GM19324 (cell line): ENCODE results near the gene INSYN1.
"Not testable (repeated sequence)": the region's sequence is repeated elsewhere in the genome, so short reads cannot be mapped to it uniquely, and the experiment has no call there.

Experiments
- ATAC-seq: cut with Tn5 transposase; IDR thresholded peaks from one replicate; pipeline ENCODE4 v1.9.1; 2021; ENCODE audit warnings: mild to moderate bottlenecking, moderate library complexity; ENCODE audit not compliant: unreplicated experiment, low FRiP score

The INSYN1 gene

DNA sequence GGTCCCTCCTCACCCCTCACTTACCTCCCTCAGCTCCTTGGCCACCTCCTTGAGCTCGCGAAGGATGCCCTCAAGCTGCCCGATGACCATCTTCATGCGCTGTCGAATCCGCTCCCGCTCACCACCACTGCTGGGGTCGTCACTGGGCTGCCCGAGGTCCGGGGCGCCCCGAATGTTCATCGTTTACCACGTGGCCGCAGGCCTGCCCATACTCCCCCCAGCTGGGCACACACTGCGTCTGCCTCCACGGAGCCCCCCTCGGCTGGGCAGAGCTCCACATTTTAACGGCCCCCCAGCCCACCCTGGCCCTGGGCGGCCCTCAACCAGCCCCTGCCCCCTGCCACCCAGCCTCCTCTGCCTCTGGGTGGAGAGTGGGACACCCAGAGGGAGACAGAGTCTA lies 2.2 kb downstream of the INSYN1 start:
- no peak for ATAC-seq

DNA sequence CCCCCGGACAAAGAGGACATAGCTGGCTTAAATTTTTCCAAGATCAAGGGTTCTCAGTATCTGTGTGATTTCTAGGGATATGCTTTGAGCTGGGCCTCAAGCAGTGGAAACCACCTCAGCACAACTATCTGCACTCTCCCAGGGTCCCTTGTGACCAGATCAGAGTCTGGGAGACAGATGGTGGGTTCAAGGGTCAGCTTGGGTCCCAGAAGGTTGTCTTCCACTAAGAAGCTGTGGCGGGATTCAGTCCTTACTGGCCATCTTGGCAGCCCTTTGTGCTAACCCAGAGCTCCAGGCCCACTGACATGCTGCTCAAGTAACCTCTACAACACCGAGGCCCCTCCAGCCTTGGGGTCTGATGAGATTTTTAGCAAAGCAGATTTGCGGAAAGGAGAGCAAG lies 2.7 kb downstream of the INSYN1 start:
- ATAC-seq, result no peak

DNA sequence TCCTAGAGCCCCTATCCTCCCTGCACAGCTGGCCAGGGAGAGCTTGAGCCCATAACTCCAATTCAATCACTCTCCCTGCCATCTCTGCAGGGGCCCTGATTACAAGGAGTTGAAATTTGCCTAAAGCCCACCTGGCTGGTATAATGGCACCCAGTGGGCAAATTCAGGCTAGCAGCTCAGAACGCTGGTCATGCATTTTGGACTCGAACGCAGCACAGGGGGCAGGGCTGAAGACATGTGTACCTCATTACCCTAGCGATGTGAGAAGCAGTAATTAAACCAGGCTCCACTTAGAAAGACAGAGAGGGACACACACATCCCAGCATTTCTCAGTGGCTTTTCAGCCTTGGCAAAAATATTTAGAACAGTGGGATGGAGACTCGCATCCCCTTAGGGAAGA lies 3.2 kb downstream of the INSYN1 start:
- ATAC-seq, result no peak

- no peak for ATAC-seq
Observed at GRCh38 chr15:73749533-73749932, 3.6 kb downstream of the INSYN1 start.

GRCh38 chr15:73748730-73749129 lies 4.4 kb downstream of the INSYN1 start:
- ATAC-seq, result no peak

GRCh38 chr15:73747847-73748590 lies 5.1 kb downstream of the INSYN1 start:
- no peak for ATAC-seq

DNA sequence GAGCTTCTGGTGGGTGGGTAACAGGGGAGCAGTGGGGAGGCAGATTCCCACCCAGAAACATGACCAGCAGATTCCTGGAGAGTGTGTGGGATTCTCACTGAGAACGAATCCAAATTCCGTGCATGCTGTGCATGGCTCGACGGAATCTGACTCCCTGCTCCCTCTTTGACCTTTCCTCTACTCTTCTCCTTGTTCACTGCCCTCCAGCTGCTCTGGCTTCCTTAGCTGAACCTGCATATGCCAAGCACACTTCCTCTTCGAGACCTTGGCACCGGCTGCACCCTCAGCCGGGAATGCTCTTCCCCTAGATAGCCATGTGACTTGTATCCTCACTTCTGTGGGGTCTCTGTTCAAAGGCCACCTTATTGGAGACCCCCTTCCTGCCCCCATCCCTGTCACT lies 6.3 kb downstream of the INSYN1 start:
- no peak for ATAC-seq

DNA sequence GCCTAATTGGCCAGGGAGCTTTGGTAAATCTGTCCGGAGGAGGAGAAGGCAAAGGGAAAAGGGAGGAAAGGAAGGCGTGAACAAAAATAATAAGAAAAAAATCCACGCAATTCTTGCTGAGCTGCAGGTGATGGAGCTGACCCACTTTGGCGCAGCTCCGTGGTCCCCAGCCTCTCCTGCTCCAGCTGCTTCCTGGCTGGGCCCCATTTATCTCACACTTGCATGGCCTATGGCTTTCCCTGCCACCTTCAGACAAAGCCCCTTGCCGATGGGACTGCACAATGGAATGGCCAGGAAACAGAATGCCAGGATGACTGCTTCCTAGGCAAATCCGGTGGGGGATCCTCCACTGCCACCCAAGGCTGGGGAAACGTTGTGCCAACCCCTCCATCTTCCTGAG lies 6.9 kb downstream of the INSYN1 start:
- no peak for ATAC-seq

GRCh38 chr15:73745073-73745472 lies 8.1 kb downstream of the INSYN1 start:
- ATAC-seq, result no peak

GRCh38 chr15:73744293-73744692 lies 8.9 kb downstream of the INSYN1 start:
- ATAC-seq, result no peak

- no peak for ATAC-seq
Observed at GRCh38 chr15:73741321-73741836, 11.8 kb downstream of the INSYN1 start.

GRCh38 chr15:73740152-73741048 lies 12.8 kb downstream of the INSYN1 start:
- no peak for ATAC-seq

GRCh38 chr15:73737535-73737934 lies 15.6 kb downstream of the INSYN1 start:
- ATAC-seq, result no peak

- no peak for ATAC-seq
Observed at GRCh38 chr15:73732930-73733329, 20.2 kb downstream of the INSYN1 start.

DNA sequence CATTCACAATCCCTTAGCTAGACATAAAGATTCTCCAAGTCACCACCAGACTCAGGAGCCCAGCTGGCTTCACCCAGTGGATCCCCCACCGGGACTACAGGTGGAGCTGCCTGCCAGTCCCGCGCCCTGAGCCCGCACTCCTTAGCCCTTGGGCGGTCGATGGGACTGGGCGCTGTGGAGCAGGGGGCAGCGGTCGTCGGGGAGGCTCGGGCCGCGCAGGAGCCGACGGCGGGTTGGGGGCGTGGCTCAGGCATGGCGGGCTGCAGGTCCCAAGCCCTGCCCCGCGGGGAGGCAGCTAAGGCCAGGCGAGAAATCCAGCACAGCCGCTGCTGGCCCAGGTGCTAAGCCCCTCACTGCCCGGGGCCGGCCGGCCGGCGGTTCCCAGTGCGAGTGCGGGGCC lies 21.1 kb downstream of the INSYN1 start:
- not testable (repeated sequence) for ATAC-seq

GRCh38 chr15:73727330-73727976 lies 25.7 kb downstream of the INSYN1 start:
- ATAC-seq, result no peak

DNA sequence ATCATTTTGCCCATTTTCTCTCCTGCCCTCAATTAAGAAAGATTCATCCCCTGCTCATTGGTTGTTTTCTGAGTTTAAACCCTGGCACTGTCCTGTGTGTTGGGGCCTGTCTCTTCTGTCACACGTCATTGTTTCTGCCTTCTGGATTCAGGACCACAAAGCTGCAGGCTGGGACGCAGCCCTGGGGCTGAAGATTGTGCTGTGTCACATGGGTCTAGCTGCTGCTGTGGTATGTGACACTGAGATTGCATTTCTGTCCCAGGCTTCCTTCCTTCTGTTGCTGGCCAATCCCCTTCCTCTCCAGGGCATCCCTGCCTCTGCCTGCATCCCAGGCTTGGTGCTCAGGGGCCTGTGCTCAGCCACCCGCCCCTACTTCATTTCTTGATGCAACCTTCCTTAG lies 28.9 kb downstream of the INSYN1 start:
- ATAC-seq, result no peak

GRCh38 chr15:73723191-73723590 lies 30.0 kb downstream of the INSYN1 start:
- ATAC-seq, result no peak

DNA sequence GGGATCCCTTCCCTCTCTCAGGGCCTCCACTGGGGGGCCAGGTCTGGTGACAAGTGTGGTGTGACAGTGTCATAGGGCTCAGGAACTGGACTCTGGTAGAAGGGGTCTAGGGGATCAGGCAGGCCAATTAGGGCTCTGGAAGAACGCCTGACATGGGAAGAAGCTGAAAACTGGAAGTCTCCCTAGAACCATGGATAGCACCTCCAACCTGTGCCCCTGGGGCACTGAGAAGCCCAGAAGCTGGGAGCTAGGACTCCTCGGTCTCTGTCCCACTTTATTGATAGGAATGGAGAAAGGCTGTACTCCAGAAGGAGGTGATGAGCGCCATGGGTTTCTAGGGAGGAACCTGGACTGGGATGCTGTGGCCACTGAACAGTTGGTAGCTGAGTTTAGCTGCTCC lies 30.7 kb downstream of the INSYN1 start:
- ATAC-seq, result no peak

DNA sequence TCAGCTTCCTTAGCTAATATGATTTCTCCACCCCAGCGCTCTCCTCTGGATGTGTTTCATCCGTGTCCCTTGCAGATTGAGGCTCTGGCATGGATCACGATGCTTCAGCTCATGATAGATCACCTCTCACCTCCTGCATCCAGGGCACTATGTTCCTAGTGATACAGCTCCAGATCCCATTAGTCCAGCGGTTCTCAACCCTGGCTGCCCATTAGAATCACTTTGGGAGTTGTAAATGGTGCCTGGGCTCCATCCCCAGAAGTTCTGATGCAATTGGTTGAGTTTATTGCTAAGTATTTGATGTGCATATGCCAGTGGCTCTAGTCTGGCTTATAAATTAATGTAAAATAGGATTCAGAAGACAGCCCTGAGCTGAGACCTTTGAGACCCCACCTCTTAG lies 34.5 kb downstream of the INSYN1 start:
- ATAC-seq, result no peak

DNA sequence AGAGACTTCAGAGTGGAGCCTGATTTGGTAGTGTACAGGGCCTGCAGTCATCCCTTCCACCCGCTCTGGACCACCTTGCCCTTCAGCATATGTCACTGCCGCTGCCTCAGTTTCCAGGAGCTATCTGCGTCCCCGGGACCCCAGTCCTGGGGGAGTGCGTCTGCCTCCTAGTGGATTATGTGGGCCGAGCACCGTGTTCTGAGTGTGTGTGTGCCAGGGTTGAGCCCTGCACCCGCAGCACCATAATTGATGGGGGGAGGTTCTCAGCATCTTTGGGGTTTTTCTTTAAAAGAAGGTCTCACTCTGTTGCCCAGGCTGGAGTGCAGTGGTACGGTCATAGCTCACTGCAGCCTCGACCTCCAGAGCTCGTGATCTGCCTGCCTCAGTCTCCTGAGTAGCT lies 35.3 kb downstream of the INSYN1 start:
- ATAC-seq, result no peak
